ENCODE measurements around the gene LPIN1.
A peak's percentile ranks its signal among the peaks of the same experiment; 100 is the strongest.

The LPIN1 gene

GRCh38 chr2:11830708-11831301, 84.4 kb downstream of the LPIN1 start:
- Histone ChIP-seq H3K4me3 (ENCODE audit: low read length) (peak overlapping the region; percentile 45), H3K36me3 (replicated peaks; ENCODE audit: low read depth, low read length) (peaks cover 4% of the 10 kb centered on the region), H3K27ac (ENCODE audit: low read length) (no peak overlapping the region), H4K20me1 (ENCODE audit: insufficient read depth, low read length) (peaks cover 39% of the 10 kb centered on the region), H3K9ac (ENCODE audit: low read length) (no peak overlapping the region), H3K9me3 (ENCODE audit: insufficient read depth, low read length) (peaks cover 8% of the 10 kb centered on the region; the same call in 1 of the 2 replicates), H2AFZ (ENCODE audit: low read depth, low read length) (no peak overlapping the region), H3K4me2 (ENCODE audit: low read length) (peak overlapping the region; percentile 81), H3K27me3 (ENCODE audit: low read depth, low read length) (peaks cover 45% of the 10 kb centered on the region), H3K79me2 (ENCODE audit: low read length) (no peaks in the 10 kb centered on the region), H3K4me1 (ENCODE audit: low read length) (peaks cover 64% of the 10 kb centered on the region)
- TF ChIP-seq CTCF (IDR thresholded peaks at IDR 0.05; ENCODE audit: low read depth, low read length) (no peak), EZH2phosphoT487 (IDR thresholded peaks at IDR 0.05; ENCODE audit: low read depth) (no peak)

GRCh38 chr2:11831415-11831814, 85.0 kb downstream of the LPIN1 start:
- Histone ChIP-seq H3K4me1 (ENCODE audit: low read length) (peaks cover 60% of the 10 kb centered on the region), H3K9me3 (ENCODE audit: insufficient read depth, low read length) (peaks cover 8% of the 10 kb centered on the region; the same call in 1 of the 2 replicates), H3K9ac (ENCODE audit: low read length) (no peak overlapping the region), H3K79me2 (ENCODE audit: low read length) (no peaks in the 10 kb centered on the region), H2AFZ (ENCODE audit: low read depth, low read length) (no peak overlapping the region), H3K4me3 (ENCODE audit: low read length) (no peak overlapping the region), H3K27me3 (ENCODE audit: low read depth, low read length) (peaks cover 52% of the 10 kb centered on the region), H3K36me3 (replicated peaks; ENCODE audit: low read depth, low read length) (no peaks in the 10 kb centered on the region), H3K27ac (ENCODE audit: low read length) (no peak overlapping the region), H3K4me2 (ENCODE audit: low read length) (no peak overlapping the region), H4K20me1 (ENCODE audit: insufficient read depth, low read length) (peaks cover 38% of the 10 kb centered on the region)
- TF ChIP-seq EZH2phosphoT487 (IDR thresholded peaks at IDR 0.05; ENCODE audit: low read depth) (no peak), CTCF (IDR thresholded peaks at IDR 0.05; ENCODE audit: low read depth, low read length) (no peak)

GRCh38 chr2:11832531-11832930, 86.1 kb downstream of the LPIN1 start:
- H3K79me2 ChIP-seq (ENCODE audit: low read length) = no peaks in the 10 kb centered on the region
- no peak overlapping the region for H2AFZ ChIP-seq (ENCODE audit: low read depth, low read length)
- H3K27me3 ChIP-seq (ENCODE audit: low read depth, low read length) = peaks cover 63% of the 10 kb centered on the region
- no peak overlapping the region for H3K4me2 ChIP-seq (ENCODE audit: low read length)
- no peak overlapping the region for H3K27ac ChIP-seq (ENCODE audit: low read length)
- H3K4me1 ChIP-seq (ENCODE audit: low read length) = peaks cover 49% of the 10 kb centered on the region
- TF ChIP-seq CTCF (IDR thresholded peaks at IDR 0.05; ENCODE audit: low read depth, low read length) (no peak), EZH2phosphoT487 (IDR thresholded peaks at IDR 0.05; ENCODE audit: low read depth) (no peak)
- peaks cover 28% of the 10 kb centered on the region for H4K20me1 ChIP-seq (ENCODE audit: insufficient read depth, low read length)
- H3K9ac ChIP-seq (ENCODE audit: low read length) = no peak overlapping the region
- no peaks in the 10 kb centered on the region for H3K36me3 ChIP-seq (replicated peaks; ENCODE audit: low read depth, low read length)
- peaks cover 8% of the 10 kb centered on the region; the same call in 1 of the 2 replicates for H3K9me3 ChIP-seq (ENCODE audit: insufficient read depth, low read length)
- H3K4me3 ChIP-seq (ENCODE audit: low read length) = no peak overlapping the region

- no peak overlapping the region for H2AFZ ChIP-seq (ENCODE audit: low read depth, low read length)
- H3K36me3 ChIP-seq (replicated peaks; ENCODE audit: low read depth, low read length) = no peaks in the 10 kb centered on the region
- H3K79me2 ChIP-seq (ENCODE audit: low read length) = no peaks in the 10 kb centered on the region
- no peak for TF ChIP-seq CTCF (IDR thresholded peaks at IDR 0.05; ENCODE audit: low read depth, low read length)
- TF ChIP-seq EZH2phosphoT487 (IDR thresholded peaks at IDR 0.05; ENCODE audit: low read depth) = no peak
- peaks cover 31% of the 10 kb centered on the region for H4K20me1 ChIP-seq (ENCODE audit: insufficient read depth, low read length)
- H3K4me1 ChIP-seq (ENCODE audit: low read length) = peaks cover 38% of the 10 kb centered on the region
- H3K27me3 ChIP-seq (ENCODE audit: low read depth, low read length) = peaks cover 73% of the 10 kb centered on the region
- H3K9me3 ChIP-seq (ENCODE audit: insufficient read depth, low read length) = peaks cover 8% of the 10 kb centered on the region; the same call in 1 of the 2 replicates
- H3K4me3 ChIP-seq (ENCODE audit: low read length) = no peak overlapping the region
- H3K4me2 ChIP-seq (ENCODE audit: low read length) = no peak overlapping the region
- H3K9ac ChIP-seq (ENCODE audit: low read length) = no peak overlapping the region
- no peak overlapping the region for H3K27ac ChIP-seq (ENCODE audit: low read length)
Measured at GRCh38 chr2:11833601-11834000, 87.2 kb downstream of the LPIN1 start.

All from OCI-LY3 (cell line).